ENCODE measurements around the gene IL1F10. TPM values are rescaled to one million over a fixed set of nuclear protein-coding genes. Genes with fewer than 3 reads are reported as not detected.

Gene IL1F10
- total and polyA plus RNA-seq, 2 donors (not counting 3 experiments of a cell fraction or from before 2014, with no cell fraction given) = not detected

- ChIA-PET POLR2A (no interaction called here), CTCF (interaction anchor here (1.0 kb wide), 1 partner anchor 50 kb away, joined by 3 read pairs; no protein-coding TSS in a partner anchor)
- H3K27ac ChIP-seq (ENCODE audit: insufficient read depth, low read depth, low read length) = no peak overlapping the region
- DNase-seq (ENCODE audit: low read depth, low spot score) = no peak
- intact Hi-C loops (cut with micrococcal nuclease) = no loop called here
- dilution Hi-C loops (cut with MboI; ENCODE audit: extremely low pct_ligation_motif_present, low sequenced_read_pairs) = no loop called here
- H3K9me3 ChIP-seq (replicated peaks; ENCODE audit: control insufficient read depth, insufficient read depth, low read length) = no peaks in the 10 kb centered on the region
- no peak for TF ChIP-seq POLR2AphosphoS5 (IDR thresholded peaks at IDR 0.05; ENCODE audit: insufficient read depth, low read depth, low read length)
- no peak for TF ChIP-seq CTCF (IDR thresholded peaks at IDR 0.05; ENCODE audit: extremely low read depth in 1 of 2, insufficient read depth in 1 of 2, low read depth in 1 of 2, low read length in 2 of 2)
- TF ChIP-seq MYC (IDR thresholded peaks at IDR 0.05; ENCODE audit: low read depth, low read length) = no peak
- TF ChIP-seq, protein P1, sequence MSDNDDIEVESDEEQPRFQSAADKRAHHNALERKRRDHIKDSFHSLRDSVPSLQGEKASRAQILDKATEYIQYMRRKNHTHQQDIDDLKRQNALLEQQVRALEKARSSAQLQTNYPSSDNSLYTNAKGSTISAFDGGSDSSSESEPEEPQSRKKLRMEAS (IDR thresholded peaks at IDR 0.05; ENCODE audit: insufficient read depth, insufficient read length) = no peak
- TF ChIP-seq EZH2 (IDR thresholded peaks at IDR 0.05; ENCODE audit: borderline replicate concordance, low read depth, low read length, severe bottlenecking) = no peak
- TF ChIP-seq JUN (IDR thresholded peaks at IDR 0.05; ENCODE audit: borderline replicate concordance, insufficient read depth, insufficient read length, low read depth) = no peak
- TF ChIP-seq FOS (IDR thresholded peaks at IDR 0.05; ENCODE audit: borderline replicate concordance, insufficient read depth, low read length) = no peak
- no peak for TF ChIP-seq GATA2 (IDR thresholded peaks at IDR 0.05; ENCODE audit: insufficient read depth, insufficient read length, low read depth, low read length)
- TF ChIP-seq POLR2A (IDR thresholded peaks at IDR 0.05; ENCODE audit: low read depth, low read length) = no peak
- no peak overlapping the region for H2AFZ ChIP-seq (ENCODE audit: low read depth, low read length)
- H3K4me3 ChIP-seq (replicated peaks in 1 of 3; ENCODE audit: insufficient read depth in 1 of 3, low read depth in 1 of 3, low read length in 3 of 3) = no peak overlapping the region
- no peaks in the 10 kb centered on the region for H3K4me1 ChIP-seq (ENCODE audit: control insufficient read depth, extremely low read depth, insufficient read depth, low read length)
- no peaks in the 10 kb centered on the region for H3K9me1 ChIP-seq (replicated peaks; ENCODE audit: control insufficient read depth, extremely low read depth, insufficient read depth, low read length)
- H3K27me3 ChIP-seq (ENCODE audit: control insufficient read depth in 2 of 2, insufficient read depth in 2 of 2, low read length in 2 of 2) = no peaks in the 10 kb centered on the region
- H3K79me2 ChIP-seq (ENCODE audit: control insufficient read depth, insufficient read depth, low read length) = no peaks in the 10 kb centered on the region
- H3K36me3 ChIP-seq (ENCODE audit: control insufficient read depth in 2 of 2, extremely low read depth in 1 of 2, insufficient read depth in 2 of 2, low read length in 2 of 2) = no peaks in the 10 kb centered on the region
- no peak overlapping the region for H3K4me2 ChIP-seq (ENCODE audit: insufficient read depth, low read length)
- H3K9ac ChIP-seq (replicated peaks; ENCODE audit: extremely low read depth, insufficient read depth, low read length) = no peak overlapping the region
- no peaks in the 10 kb centered on the region for H4K20me1 ChIP-seq (replicated peaks; ENCODE audit: control insufficient read depth, extremely low read depth, insufficient read depth, low read length)
- no peak for FAIRE-seq
- BruUV-seq (replicated peaks) = no TSS peak
Measured at GRCh38 chr2:113092864-113093612, 25.3 kb downstream of the IL1F10 start.

Measured in endothelial cell of umbilical vein (primary cell).